Suprapubic skin (tissue), 3 donors: ENCODE measurements around the gene PELI2.

Experiments used
- CTCF ChIP-seq, 2 donors: fragments of 200-600 bp in 1 of 2; fragments of 450-650 bp in 1 of 2; sonication (generic) in 1 of 2; IDR thresholded peaks; one replicate each; pipeline ENCODE4 v1.5.1; 2016 to 2019; ENCODE audit warnings: antibody characterized with exemption in 2 of 2, mild to moderate bottlenecking in 1 of 2, moderate library complexity in 1 of 2
- EP300 ChIP-seq: sonication (generic); formaldehyde crosslinking; IDR thresholded peaks from one replicate; pipeline ENCODE4 v1.6.1; 2017; ENCODE audit warnings: antibody characterized with exemption

DNA sequence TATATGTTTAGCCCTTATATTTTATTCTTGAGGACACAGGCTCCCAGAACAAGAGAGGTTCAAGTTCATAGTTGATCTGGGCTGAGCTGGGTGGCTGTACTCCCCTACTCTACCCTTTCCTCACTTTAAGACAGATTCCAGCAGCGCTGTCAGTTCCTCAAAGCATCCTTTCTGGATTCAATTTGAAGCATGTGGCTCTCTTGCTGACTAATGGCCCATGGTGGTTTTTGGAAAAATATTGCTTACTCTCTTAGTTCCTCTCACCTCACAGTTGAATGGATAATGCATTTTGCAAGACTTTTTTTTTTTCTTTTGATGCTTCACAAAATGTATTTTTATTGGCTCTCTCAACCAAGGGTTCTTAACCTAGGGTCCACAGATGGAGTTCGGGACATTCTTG is 4.1 kb downstream of the PELI2 start:
- TF ChIP-seq CTCF (IDR thresholded peaks at IDR 0.05) (no peak), EP300 (no peak)
